ENCODE data around the gene PLD2. TPM values are rescaled to one million over a fixed set of nuclear protein-coding genes. Genes with fewer than 3 reads are reported as not detected.

The PLD2 gene
- total RNA-seq, 1 donor from 2014 or later: 20.0 TPM

GRCh38 chr17:4788159-4788806 lies 18.7 kb upstream of the PLD2 start:
- DNase-seq (ENCODE audit: low read depth) (no peak), FAIRE-seq (no peak)
- Histone ChIP-seq H3K27me3 (ENCODE audit: control insufficient read depth, insufficient read depth, low read length) (peaks cover 9% of the 10 kb centered on the region), H3K36me3 (ENCODE audit: control insufficient read depth, insufficient read depth, low read length) (no peaks in the 10 kb centered on the region), H3K4me3 (ENCODE audit: low read depth, low read length) (peak overlapping the region; percentile 77)
- TF ChIP-seq CTCF (IDR thresholded peaks at IDR 0.05; ENCODE audit: insufficient read depth, low read length, severe bottlenecking): no peak

- DNase-seq (ENCODE audit: low read depth) (no peak), FAIRE-seq (no peak)
- Histone ChIP-seq H3K27me3 (ENCODE audit: control insufficient read depth, insufficient read depth, low read length) (peaks cover 4% of the 10 kb centered on the region), H3K36me3 (ENCODE audit: control insufficient read depth, insufficient read depth, low read length) (no peaks in the 10 kb centered on the region), H3K4me3 (ENCODE audit: low read depth, low read length) (peak within 1 kb of the TSS; percentile 77)
- TF ChIP-seq CTCF (IDR thresholded peaks at IDR 0.05; ENCODE audit: insufficient read depth, low read length, severe bottlenecking): no peak
Measured at GRCh38 chr17:4788807-4789700, 17.9 kb upstream of the PLD2 start, which contains the start of gene GLTPD2. TSS of gene GLTPD2 (plus strand) at chr17:4788964. CDS start at chr17:4789012, 48 bp downstream.

GRCh38 chr17:4789701-4789950 lies 17.3 kb upstream of the PLD2 start:
- Histone ChIP-seq H3K27me3 (ENCODE audit: control insufficient read depth, insufficient read depth, low read length) (peaks cover 3% of the 10 kb centered on the region), H3K36me3 (ENCODE audit: control insufficient read depth, insufficient read depth, low read length) (no peaks in the 10 kb centered on the region), H3K4me3 (ENCODE audit: low read depth, low read length) (peak overlapping the region; percentile 77)
- TF ChIP-seq CTCF (IDR thresholded peaks at IDR 0.05; ENCODE audit: insufficient read depth, low read length, severe bottlenecking): no peak
- no peak for DNase-seq (ENCODE audit: low read depth)
- FAIRE-seq: no peak

- H3K4me3 ChIP-seq (ENCODE audit: low read depth, low read length): peak overlapping the region; percentile 77
- FAIRE-seq (peak; percentile 93), DNase-seq (ENCODE audit: low read depth) (peak; percentile 98)
- peaks cover 3% of the 10 kb centered on the region for H3K27me3 ChIP-seq (ENCODE audit: control insufficient read depth, insufficient read depth, low read length)
- TF ChIP-seq CTCF (IDR thresholded peaks at IDR 0.05; ENCODE audit: insufficient read depth, low read length, severe bottlenecking): peak; percentile 84
- H3K36me3 ChIP-seq (ENCODE audit: control insufficient read depth, insufficient read depth, low read length): no peaks in the 10 kb centered on the region
Measured at GRCh38 chr17:4789951-4790704, 16.8 kb upstream of the PLD2 start.

GRCh38 chr17:4790705-4791088 lies 16.3 kb upstream of the PLD2 start:
- FAIRE-seq (no peak), DNase-seq (ENCODE audit: low read depth) (no peak)
- Histone ChIP-seq H3K27me3 (ENCODE audit: control insufficient read depth, insufficient read depth, low read length) (no peaks in the 10 kb centered on the region), H3K36me3 (ENCODE audit: control insufficient read depth, insufficient read depth, low read length) (no peaks in the 10 kb centered on the region), H3K4me3 (ENCODE audit: low read depth, low read length) (peak overlapping the region; percentile 77)
- TF ChIP-seq CTCF (IDR thresholded peaks at IDR 0.05; ENCODE audit: insufficient read depth, low read length, severe bottlenecking): no peak

All from bronchial epithelial cell (primary cell).